Bronchial epithelial cell (primary cell): ENCODE data around the gene REM1. TPM values are rescaled to one million over a fixed set of nuclear protein-coding genes. Genes with fewer than 3 reads are reported as not detected.

Experiments used
- DNase-seq: peaks from one replicate; pipeline ENCODE4 v3.0.0-alpha.2; 2010; ENCODE audit warnings: low read depth
- FAIRE-seq: peaks from 2 replicates; lab custom pipeline; 2011; peaks lifted over from hg19 to GRCh38; lab: Jason Lieb, UNC
- H3K27me3 ChIP-seq: 2 replicates; pipeline ENCODE4 v1.5.1; 2011; ENCODE audit warnings: low read length; ENCODE audit not compliant: control insufficient read depth, insufficient read depth
- H3K36me3 ChIP-seq: 2 replicates; pipeline ENCODE4 v1.5.1; 2011; ENCODE audit warnings: low read length; ENCODE audit not compliant: control insufficient read depth, insufficient read depth
- H3K4me3 ChIP-seq: 2 replicates; pipeline ENCODE4 v1.5.1; 2011; ENCODE audit warnings: mild to moderate bottlenecking, low read depth, low read length, control low read depth
- total RNA-seq: library from RNA; depleted of rRNA; stranded (reverse); fragments of >200 nt; gene quantifications from 2 replicates; pipeline ENCODE4 v1.2.1, GENCODE V29; 2014
- TF ChIP-seq, protein P1 (sequence below): IDR thresholded peaks from 2 replicates; pipeline ENCODE4 v1.5.1; 2011; ENCODE audit warnings: mild to moderate bottlenecking, moderate library complexity, low read length, control low read depth, inconsistent platforms; ENCODE audit not compliant: insufficient read depth, severe bottlenecking

REM1 gene
- total RNA-seq, 1 donor from 2014 or later: not detected

DNA sequence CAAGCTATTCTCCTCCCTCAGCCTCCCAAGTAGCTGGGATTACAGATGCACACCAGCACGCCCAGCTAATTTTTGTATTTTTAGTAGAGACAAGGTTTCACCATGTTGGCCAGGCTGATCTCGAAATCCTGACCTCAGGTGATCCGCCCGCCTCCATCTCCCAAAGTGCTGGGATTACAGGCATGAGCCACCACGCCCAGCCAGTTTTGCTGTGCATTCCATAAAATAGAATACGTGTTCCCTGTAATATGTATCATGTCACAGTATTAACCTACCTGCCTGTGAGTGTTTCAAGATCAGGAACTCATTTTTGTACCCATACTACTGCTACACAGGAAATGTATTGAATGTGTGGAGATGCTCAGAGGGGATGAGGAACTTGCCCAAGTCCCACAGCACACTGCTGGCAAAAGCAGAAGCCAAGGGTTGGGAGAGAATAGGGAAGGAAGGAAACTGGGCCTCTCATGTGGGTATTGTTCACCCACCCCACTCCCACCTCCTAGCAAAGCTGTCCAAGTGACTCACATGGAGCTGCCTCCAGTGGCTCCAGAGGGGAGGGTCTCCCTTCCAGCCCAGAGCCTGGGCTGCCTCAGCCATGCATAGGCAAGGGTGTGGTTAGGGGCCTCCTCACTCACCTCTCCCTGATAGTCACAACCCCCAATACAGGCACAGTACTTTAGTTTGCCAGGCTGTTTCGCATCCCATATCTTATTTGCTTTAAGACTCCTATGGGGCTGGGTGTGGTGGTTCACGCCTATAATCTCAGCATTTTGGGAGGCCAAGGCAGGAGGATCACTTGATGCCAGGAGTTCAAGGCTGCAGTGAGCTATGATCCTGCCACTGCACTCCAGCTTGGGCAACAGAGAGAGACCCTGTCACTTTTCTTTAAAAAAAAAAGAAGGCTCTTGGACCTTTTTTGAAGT, 48.5 kb downstream of the REM1 start:
- H3K27me3 ChIP-seq: no peaks in the 10 kb centered on the region
- DNase-seq (no peak), FAIRE-seq (peak; percentile 50)
- H3K4me3 ChIP-seq: no peak overlapping the region
- TF ChIP-seq, protein P1, sequence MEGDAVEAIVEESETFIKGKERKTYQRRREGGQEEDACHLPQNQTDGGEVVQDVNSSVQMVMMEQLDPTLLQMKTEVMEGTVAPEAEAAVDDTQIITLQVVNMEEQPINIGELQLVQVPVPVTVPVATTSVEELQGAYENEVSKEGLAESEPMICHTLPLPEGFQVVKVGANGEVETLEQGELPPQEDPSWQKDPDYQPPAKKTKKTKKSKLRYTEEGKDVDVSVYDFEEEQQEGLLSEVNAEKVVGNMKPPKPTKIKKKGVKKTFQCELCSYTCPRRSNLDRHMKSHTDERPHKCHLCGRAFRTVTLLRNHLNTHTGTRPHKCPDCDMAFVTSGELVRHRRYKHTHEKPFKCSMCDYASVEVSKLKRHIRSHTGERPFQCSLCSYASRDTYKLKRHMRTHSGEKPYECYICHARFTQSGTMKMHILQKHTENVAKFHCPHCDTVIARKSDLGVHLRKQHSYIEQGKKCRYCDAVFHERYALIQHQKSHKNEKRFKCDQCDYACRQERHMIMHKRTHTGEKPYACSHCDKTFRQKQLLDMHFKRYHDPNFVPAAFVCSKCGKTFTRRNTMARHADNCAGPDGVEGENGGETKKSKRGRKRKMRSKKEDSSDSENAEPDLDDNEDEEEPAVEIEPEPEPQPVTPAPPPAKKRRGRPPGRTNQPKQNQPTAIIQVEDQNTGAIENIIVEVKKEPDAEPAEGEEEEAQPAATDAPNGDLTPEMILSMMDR: no peak
- peaks cover 18% of the 10 kb centered on the region for H3K36me3 ChIP-seq

DNA sequence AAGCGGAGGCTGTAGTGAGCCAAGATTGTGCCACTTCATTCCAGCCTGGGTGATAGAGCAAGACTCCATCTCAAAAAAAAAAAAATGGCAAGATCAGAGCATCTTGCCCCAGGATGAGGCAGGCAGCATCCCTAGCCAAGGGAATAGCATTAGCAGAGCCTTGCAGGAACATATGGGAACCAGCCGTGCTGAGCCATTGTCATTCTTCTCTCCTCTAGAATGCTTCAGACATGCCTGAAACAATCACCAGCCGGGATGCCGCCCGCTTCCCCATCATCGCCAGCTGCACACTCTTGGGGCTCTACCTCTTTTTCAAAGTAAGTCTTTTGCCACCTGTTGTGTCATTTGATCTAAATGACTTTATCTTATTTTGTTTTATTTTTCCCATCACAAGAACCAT, 52.2 kb downstream of the REM1 start:
- DNase-seq: no peak
- Histone ChIP-seq H3K36me3 (peaks cover 15% of the 10 kb centered on the region), H3K27me3 (no peaks in the 10 kb centered on the region), H3K4me3 (no peak overlapping the region)
- no peak for FAIRE-seq
- TF ChIP-seq, protein P1: no peak

Other genes with a start within 250 kb of the REM1 start
- not detected in 2 replicates for gene DEFB115, start 217.6 kb upstream of the REM1 start, total RNA-seq
- gene DEFB116, start 166.7 kb upstream of the REM1 start, total RNA-seq: not detected in 2 replicates
- gene DEFB118, start 106.7 kb upstream of the REM1 start, total RNA-seq: not detected in 2 replicates
- gene DEFB119, start 84.7 kb upstream of the REM1 start, total RNA-seq: not detected in 2 replicates
- gene DEFB121, start 69.1 kb upstream of the REM1 start, total RNA-seq: not detected in 2 replicates
- gene DEFB123, start 34.7 kb upstream of the REM1 start, total RNA-seq: not detected in 2 replicates
- not detected in 2 replicates for gene DEFB124, start 161 bp upstream of the REM1 start, total RNA-seq
- gene HM13, start 39.2 kb downstream of the REM1 start, total RNA-seq: 46.9 and 52.9 TPM in 2 replicates
- gene ID1, start 130.0 kb downstream of the REM1 start, total RNA-seq: 426 and 930 TPM in 2 replicates
- not detected in 2 replicates for gene COX4I2, start 162.6 kb downstream of the REM1 start, total RNA-seq
- 93.5 and 93.8 TPM in 2 replicates for gene BCL2L1, start 247.6 kb downstream of the REM1 start, total RNA-seq